GM21447 (cell line): Measurements from ENCODE around the gene TALDO1.

Experiments used
- ATAC-seq: cut with Tn5 transposase; IDR thresholded peaks from one replicate; pipeline ENCODE4 v1.9.1; 2021; ENCODE audit not compliant: unreplicated experiment

TALDO1 gene

DNA sequence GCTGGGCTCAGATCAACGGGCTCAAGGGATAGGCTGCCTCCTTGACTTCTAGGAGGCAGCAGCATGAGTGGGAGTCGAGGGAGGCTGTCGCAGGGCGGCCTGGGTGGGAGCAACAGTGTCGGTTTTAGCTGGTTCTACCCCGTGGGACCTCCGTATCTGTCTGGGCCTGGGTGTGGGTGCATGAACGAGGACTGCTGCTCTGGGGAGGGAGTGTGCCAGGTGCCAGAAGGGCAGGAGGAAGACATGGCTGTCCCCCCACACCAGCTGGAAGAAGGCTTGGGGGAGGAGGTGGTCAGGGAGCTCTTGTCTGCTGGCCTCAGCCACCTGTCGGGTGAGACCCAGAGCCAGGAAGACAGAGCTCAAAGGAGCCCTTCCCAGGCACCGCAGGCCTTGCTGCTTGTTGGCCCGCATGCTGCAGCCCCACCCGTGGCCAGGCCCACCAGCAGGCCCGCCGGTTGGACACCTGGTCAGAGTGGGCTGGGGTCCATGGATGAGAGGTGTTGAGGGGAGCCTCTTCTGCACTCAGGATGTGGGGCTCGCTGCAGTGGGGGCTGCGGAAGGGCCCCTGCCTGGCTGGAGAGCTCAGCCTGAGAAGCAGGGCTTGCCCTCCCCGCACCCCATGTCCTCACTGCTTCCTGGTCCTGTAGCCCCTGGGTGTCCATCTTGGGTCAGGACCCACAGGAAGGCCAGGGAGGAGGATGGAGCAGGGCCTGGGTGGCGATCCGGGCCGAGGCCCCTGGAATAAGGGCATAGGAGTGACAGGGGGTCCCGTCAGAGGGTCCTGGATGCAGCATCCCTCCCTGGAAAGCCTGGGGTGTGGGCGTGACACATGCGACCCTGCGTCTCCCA, 39.2 kb downstream of the TALDO1 start:
- ATAC-seq, result no peak

DNA sequence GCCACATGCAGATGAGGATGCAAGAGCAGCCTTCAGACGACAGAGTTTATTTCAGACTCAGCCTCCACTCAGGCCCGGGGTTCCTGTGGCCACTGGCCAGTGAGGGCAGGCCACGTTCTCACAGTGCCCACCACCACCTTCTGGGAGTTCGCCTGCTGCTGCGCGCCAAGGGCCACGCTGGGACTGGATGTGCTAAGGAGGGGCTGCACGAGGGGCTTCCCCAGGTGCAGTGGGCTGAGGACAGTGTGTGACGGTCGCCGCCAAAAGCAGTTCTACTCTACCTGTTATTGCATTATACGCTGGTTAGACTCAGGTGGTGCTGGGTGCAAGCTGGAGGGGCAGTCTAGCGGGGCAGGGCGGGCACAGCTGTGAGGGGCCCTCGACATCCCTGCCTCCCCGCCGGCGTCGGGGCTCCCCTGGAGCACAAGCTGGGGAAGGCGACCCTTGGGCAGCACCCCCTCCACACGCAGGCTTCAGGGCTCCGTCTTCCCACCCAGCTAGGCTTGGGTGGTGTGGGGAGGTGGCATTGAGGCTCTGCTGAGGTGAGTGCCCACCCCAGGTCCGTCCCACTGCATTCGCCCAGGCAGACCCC, 39.9 kb downstream of the TALDO1 start:
- no peak for ATAC-seq

DNA sequence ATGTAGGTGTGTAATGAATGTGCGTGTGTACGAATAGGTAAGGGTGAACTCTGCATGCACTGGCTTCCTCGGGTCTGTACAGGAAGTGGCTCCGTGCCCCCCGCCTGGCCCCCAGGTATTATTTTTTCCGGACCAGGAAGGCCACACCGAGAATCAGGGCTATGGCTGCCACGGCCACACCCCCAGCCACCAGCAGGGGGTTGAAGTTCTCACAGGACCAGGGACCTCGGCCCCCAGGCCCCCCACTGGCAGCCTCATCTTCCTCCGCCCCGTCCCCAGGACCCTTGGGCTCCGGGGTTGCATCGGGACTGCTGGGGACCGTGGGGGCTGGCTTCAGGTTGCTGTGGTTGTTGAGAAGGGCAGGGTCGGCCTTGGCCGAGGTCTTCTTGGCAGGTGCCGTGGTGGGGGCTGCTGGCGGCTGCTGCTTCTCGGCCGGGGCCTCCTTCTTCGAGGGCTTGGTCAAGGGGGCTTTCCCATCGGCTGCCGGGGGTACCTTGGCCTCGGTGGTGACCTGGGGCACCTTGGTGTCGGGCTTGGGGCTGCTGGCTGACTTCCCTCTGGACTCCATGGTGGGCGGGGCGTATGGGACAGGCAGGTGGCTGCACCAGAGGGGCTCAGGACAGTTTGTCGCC, 40.9 kb downstream of the TALDO1 start:
- no peak for ATAC-seq

DNA sequence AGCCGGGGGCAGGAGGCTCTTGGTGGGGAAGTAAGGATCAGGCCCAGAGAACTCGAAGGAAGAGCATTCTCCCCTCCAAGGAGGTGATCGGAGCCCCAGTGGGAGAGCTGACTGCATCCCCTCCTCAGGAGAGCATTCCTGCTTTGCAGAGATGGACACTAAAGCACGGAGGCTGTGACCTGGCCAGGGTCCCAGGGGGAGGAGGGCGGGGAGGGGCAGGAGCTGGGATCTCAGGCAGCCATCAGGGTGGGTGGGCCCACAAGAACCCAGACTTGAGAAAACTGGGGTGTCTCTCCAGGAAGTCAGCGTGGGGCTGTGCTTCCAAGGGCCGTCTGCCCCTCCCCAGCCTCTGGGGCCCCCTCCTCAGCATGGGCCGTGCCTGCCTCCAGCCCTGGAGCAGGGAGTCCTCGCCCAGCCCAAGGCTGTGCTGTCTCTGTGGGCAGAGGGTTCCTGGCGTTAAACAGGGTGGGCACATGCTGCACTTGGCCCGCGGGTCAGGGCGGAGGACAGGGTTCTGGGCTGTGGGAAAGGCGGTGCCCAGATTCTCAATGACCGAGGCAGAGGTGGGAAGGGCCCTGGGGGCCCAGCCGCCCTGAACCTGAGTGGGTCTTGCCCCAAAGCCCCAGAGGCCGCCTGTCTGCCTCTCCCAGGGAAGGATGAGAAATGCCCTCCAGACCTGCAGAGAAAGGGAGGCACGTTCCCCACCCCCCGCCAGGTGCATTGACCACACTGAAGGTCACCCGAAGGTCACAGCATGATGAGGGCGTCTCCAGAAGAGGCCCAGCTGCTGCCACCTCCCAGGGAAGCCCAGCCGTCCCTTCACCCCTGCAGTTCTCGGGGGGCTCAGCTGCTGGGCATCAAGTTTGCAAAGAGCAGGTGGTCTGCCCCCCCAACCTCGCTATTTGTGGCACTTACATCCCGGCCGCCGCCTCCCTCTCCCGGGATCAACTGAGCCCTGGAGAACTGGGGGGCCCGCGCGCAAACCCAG, 42.0 kb downstream of the TALDO1 start:
- ATAC-seq, result no peak

DNA sequence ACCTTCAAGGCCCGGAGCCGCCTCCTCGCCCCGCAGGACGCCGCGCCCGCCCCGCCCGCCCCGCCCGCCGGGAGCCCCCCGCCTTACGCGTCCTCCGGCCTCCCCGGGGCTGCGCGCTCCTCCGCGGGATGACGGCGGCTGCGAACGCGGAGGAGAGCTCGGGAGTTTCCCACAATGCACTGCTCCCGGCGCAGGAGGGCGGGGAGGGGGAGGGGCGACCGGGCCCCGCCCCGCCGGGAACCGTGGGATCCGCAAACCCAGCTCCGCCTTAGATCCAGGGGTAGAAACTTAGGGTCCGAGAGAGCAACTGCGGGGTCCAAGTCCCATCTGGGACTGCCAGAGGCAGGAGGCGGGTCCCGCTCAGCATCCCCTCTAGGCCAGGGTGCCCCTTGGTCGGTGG, 42.7 kb downstream of the TALDO1 start, which contains the start of gene CEND1:
Gene CEND1, minus strand, starts transcription at position 148 of the 400 bp plus-strand sequence. CDS start 1,514 bp downstream, outside the sequence.
- ATAC-seq, result no peak

DNA sequence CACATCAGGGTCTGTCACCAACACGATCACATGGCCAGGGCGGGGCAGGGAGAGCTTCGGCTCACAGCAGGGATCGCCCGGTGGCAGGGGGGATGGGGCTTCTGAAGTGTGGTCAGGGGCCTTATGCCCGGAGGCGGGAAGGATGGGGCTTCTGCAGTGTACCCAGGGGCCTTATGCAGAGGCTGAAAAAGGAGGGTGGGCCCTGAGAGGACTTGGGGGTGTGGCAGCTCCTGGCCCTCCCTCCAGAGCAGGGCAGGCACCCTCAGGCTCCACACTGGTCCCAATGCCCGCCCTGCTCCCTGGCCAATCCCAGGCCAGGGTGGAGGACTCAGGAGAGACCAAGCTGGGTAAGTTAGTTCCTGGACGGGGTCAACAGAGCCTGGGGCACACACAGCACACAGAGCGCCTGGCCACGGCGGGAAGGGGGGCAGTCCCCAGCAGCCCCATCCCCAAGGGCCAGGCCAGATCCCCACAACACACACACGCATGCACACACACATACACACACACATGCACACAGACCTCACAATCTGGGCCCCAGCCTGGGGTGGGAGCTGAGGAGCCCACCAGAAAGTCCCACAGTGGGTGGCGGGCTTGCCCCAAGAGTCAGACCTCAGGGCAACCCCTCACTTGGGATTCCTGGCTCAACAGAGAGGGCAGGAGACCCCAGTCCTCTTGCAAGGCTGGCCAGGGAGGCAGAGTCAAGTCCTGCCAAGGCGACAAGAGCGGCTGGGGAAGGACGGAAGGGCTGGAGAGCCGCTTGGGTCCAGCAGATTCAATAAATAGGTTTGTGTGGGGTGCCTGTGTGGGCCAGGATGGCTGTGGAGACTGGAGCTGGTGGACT, 43.7 kb downstream of the TALDO1 start:
- no peak for ATAC-seq

DNA sequence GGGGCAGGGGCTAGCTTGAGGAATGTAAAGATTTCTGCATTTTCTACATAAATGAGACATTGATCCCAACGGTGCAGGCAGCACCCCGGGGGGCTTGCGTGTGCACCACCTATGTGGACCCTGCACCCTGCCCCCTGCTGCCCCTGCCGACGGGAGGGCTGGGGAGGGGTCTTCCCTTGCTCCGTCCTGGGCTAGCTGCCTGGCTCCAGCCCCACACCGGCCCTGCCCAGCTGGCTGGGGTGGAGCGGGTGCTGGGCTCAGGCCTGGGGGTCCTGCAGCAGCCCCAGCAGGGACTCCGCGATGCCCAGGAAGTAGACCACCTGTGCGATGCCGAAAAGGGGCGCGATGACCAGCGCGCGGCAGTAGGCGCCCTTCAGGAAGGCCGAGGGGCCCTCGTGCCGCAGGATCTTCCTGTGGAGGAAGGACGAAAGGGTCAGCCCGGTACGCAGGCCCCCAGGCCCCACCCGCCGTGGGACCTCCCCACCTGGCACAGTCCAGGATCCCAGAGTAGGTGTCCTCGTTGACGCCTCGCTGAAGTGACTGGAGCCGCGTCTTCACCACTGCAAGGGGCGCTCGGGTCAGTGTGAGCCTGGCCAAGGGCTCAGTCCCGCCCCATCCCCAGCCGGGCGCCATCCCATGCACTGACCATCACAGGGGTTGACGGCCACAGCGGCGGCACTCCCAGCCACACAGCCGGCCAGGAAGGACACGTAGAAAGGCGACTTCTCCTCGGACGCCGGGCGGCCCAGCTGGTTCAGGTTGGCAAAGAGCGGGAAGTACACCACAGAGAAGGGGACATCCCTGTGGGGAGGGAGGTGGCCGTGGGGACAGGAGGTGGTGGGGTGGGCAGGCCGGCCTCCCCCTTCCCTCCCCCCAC, 44.6 kb downstream of the TALDO1 start:
- ATAC-seq, result no peak

DNA sequence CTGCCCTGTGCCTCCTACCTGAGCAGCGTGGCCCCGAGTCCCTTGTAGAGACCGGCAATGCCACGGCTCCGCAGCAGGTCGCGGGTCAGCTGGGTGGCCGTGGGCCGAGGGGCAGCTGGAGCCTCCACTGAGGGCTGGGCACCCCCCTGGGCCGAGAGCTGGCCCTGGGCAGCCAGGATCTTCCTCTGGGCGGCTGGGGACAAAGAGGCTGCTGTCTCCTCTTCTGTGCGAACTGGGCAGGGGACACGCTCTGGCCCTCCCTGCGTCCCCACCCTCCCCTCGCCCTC, 45.2 kb downstream of the TALDO1 start:
- ATAC-seq, result no peak

DNA sequence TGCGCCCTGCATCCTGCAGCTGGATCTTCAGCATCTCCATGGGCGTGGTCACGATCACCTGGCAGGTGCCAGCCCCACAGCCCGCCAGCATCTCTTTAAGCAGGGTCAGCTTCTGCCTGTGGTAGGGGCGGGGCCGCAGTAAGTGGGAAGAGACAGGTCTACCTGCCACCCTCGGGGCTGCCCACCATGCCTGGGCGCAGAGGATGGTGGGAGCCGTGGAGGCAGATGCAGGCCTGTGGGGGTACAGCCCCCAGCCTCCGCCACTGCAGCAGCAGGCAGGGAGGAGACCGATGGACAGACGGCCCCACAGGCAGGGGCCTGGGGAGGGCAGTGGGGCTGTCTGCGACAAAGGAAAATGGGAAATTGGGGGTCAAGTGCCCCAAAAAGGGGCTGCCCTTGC, 45.6 kb downstream of the TALDO1 start:
- no peak for ATAC-seq

DNA sequence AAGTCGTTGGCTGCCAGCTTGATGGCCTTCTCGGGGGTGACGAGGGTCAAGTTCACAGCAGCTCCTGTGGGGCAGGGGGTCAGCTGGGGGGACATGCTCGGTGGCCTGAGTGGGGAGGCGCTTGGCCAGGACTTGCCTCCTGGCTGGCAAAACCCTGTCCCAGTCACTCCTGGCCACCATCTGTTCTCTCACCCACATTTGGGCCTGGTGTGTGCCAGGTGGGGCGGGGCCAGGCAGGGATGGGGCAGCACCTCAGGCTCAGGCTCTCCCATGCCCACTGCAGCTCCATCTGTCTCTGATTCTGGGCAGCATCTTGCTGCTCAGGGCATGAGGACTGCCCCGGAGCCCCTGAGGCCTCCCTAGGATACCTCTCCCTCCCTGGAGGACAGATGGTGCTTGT, 46.3 kb downstream of the TALDO1 start:
- ATAC-seq, result no peak

DNA sequence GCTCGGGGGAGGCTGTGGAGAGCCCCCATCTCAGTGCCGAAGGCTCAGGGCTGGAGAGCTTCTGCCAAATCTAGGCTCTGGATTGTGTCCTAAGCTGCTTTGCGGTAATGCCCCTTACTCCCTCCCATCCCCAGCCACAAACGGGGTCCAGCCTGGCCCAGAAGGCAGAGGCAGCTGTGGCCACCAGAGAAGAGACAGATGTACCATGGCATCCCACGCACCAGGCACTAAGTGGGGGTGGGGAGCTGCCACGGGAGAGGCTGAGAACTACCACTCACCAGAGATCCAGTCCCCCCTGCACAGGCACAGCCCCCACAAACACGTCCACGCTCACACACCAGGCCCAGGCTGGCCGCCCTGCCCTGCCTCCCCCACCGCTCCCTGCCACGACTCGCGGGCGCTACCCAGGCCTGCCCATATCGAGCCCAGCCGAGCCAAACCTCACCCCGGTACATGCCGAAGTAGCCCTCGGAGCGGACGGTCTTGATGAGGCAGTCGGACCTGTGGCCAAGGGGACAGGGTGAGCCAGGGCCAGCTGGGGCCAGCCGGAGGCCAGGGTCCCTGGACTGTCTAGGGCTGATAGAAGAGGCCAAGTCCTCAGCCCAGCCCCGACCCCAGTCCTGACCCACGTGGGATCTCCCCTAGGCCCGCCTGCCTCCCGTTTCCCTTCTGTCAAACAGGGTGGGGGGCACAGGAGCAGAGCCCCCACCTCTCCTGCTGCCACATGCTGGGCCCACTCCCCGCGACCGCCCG, 46.9 kb downstream of the TALDO1 start:
- ATAC-seq, result no peak

DNA sequence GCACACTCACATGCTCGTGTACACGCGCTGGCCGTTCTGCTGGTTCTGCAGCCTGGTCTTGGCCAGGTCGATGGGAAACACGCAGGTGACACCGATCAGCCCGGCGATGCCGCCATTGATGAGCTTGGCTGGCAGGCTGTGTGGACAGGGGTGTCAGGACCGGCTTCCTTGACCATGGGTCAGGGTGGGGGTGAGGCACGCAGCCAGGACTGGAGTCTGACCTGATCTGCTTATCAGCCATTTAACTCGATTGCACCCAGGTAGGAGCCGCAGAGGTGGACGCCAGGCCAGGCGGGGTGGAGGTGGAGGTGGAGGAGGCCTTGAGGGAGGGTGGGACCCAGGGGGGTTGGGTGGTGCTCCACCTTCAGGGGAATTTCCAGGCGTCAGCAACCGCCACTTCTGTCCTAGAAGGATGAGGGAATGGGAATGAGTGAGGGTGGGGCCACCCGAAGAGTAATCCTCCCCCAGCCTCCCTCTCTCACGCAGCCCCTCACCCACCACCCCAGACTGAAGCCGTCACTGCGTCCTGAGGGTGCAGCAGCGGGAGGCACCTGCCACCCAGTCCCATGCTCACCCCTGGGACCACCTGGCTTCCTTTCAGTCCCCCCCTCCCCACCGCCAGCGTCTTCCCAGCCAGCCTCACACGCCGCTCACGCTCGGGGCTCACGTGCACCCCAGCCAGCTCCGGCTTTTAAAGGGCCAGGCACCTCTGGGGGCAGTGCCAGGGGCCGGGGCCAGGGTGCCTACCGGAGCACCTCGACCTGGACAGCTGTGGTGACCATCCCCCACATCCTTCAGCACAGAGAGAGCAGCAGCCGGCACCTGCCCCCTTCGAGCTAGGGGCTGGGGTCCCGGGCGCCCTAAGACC, 47.7 kb downstream of the TALDO1 start:
- no peak for ATAC-seq

DNA sequence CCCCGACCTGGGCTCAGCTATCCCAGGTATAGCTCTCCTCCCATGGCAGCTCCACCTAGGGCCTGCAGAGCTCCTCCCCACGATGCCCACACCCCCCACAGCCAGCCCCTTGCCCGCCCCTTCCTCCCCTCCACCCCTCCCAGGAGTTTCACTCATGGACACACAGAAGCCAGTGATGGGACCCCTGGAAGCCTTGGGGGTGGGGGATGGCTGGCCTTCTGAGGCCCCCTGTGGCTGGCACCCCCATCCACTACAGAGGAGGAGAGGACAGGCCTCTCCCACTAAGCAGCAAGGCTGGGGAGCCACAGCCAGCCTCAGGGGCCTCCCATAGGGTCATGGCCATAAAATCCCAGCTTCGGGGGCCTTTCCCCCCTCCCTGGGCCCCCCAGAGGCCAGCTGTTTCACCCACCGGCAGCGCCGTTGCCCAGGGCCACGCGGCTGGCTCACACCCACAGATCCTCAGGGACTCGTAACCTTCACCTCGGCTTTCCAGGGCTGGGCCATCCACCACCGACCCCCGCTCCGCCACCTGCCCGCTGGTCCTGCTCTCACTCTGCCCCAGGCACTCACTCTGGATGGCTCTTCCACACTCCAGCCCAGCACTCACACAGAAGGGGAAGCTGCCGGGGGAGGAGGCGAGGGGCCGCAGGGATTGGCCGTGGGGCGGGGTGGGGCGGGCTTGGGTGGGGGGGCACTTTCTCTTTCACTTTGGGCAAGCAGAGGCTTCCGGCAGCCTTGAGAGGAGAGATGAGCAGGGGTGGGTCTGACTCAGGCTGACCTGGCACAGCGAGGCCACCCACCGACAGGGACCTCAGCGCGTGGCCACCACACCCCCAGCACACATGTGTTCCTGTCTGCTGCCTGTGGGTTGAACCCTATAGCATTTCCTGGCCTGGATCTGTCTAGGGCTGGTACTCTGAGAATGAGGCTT, 48.6 kb downstream of the TALDO1 start:
- peak; percentile 29 for ATAC-seq

DNA sequence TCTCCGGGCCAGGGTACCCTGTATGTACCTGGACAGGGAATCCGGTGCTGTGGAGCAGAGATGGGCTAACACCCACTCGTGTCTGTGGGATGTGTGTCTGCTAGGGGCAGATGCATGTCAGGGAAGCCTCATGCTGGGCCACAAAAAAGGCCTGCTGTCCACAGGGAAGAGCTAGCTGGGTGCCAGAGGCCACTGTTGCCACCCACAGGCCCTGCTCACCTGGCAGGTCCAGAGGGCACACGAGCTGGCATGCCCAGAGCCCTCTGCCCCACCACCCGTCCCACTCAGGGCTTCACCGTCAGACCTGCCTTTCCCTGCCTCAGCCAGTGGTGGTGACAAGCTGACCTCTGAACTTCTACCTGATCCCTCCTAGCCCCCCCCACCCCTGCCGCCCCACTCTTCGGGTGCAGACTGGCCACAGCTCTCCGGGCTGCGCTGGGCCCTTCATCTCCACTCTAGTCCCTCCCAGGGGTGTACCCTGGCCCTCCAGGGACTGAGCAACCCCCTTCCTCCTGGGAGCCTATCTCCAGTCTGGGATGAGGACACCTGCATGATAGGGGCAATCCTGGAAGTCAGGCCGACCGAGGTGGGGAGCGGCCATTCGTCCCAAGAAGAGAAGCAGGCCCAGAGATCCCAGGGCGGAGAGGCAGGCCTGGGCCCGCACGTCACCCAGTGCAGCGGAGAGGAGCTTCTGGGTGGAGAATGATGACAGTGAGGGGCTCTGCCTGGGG, 49.5 kb downstream of the TALDO1 start:
- ATAC-seq, result no peak

DNA sequence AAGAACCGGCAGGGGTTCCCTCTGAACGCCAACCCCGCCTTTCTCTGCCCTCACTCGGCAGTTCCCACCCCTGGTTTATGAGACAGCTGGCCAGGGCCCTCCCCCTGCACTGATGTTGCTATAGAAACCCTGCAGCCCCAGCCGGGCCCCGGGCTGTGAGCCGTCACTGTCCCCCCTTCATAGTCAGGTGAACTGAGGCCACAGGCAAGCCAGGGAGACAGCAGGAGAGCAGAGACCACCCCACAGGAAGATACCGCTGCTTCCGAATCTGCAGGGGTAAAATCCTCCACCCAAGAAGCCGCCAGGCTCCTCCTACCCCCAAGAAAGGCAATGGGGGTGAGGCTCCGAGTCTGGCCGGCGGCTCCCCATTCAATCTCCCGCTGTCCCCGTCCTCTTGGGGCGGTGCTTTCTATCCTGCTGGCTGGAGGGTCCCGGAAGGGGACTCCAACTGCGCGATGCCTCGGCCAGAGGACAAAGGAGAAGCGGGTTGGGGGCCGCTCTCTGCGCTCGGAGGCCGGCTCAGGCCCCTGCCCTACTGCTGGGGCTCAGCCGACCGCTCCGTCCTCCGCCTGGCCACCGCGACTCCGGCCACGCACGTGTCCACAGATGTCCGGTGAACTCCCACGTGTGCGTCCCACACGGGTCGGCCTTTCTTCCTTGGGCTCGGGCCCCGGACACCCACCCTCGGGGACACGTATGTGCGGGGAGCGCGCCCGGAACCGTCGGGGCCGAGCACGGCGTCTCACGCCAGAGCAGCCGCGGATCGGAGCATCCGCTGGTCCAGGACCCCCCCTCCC, 50.2 kb downstream of the TALDO1 start:
- peak; percentile 47 for ATAC-seq
